CD4-positive, alpha-beta T cell treated with Interferon alpha-2 for 1 hour (primary cell): ENCODE data around the gene MYO10.
"Not testable (repeated sequence)": the region's sequence is repeated elsewhere in the genome, so short reads cannot be mapped to it uniquely, and the experiment has no call there.

Source experiments
- DNase-seq, 2 donors: peaks; one replicate each; pipeline ENCODE4 v3.0.0-alpha.2; 2020 to 2022

The MYO10 gene

DNA sequence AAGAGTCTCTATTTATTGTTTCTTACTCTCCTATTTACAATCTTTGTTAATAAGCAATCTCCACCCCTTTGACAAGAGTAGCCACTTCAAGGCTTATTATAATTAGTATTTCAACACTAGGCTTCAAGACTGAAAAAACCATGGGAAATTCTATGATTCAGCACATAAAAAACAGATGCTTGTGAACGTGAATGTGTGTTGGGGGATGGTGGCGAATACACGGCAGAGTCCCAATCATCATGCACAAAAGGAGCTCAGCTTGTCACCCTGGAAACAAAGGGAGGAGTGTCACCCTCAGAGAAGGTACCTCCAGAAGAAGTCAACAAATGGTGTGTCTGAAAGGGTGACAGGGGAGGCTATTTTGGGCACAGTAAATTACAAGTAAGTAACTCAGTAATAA lies 162.1 kb downstream of the MYO10 start:
- DNase-seq: no peak

GRCh38 chr5:16772556-16772955 lies 163.5 kb downstream of the MYO10 start:
- DNase-seq: no peak

DNA sequence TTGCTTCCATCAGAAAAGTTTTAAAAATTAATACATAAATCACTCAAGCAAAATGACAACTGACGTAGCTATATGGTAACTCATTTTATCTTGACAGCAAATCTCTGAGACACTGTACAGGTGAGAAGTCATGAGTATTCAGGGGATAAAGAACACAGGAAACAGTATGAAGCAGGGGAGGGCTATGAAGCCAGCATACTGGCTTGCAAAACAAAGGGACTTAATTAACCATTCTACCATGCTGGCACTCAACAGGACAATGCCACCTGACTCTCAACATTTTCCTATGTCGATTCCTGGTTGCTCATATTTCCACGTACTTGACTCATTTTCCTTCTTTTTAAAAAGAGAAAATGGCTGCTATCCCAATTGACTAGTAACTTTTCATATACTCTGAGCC lies 167.9 kb downstream of the MYO10 start:
- no peak for DNase-seq

- no peak for DNase-seq
Observed at GRCh38 chr5:16763211-16763610, 172.9 kb downstream of the MYO10 start.

GRCh38 chr5:16759147-16759773 lies 176.8 kb downstream of the MYO10 start:
- no peak for DNase-seq

GRCh38 chr5:16757989-16758501 lies 178.0 kb downstream of the MYO10 start:
- DNase-seq: no peak

- DNase-seq: not testable (repeated sequence)
Observed at GRCh38 chr5:16757577-16757976, 178.5 kb downstream of the MYO10 start.

DNA sequence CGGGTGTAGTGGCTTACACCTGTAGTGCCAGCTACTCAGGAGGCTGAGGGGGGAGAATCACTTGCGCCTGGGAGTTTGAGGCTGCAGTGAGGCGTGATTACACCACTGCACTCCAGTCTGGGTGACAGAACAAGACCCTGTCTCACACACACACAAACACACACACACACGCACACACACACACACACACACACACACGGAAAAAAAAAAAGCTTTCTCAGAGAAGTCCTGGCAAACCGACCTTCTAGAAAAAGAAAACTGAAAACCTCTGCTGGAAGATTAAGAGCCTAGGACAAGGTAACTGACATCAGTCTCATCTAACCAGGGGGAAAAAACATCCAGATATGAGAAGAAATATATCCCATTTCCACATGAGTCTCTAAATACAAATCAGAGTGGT lies 178.9 kb downstream of the MYO10 start:
- DNase-seq: no peak

GRCh38 chr5:16756692-16757091 lies 179.4 kb downstream of the MYO10 start:
- no peak for DNase-seq

DNA sequence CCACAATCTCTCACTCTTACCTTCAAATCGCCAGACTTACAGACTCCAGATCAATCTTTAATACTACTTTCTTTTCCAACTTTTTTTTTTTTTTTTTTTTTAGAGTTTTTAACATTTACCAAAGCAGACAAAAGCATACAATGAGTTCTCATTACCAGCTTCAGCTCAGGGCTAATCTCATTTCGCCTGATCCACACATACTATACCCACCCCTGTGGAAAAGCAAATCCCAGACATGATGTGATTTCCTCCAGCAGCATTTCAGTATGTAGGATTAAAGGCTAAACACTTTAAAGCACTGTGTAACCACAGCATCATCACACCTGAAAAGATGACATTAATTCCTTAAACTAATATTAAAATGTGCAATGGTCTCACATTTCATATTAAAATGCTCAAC lies 180.4 kb downstream of the MYO10 start:
- no peak for DNase-seq

- DNase-seq: no peak
Observed at GRCh38 chr5:16754601-16755000, 181.5 kb downstream of the MYO10 start.

- DNase-seq: no peak
Observed at GRCh38 chr5:16754086-16754485, 182.0 kb downstream of the MYO10 start.

DNA sequence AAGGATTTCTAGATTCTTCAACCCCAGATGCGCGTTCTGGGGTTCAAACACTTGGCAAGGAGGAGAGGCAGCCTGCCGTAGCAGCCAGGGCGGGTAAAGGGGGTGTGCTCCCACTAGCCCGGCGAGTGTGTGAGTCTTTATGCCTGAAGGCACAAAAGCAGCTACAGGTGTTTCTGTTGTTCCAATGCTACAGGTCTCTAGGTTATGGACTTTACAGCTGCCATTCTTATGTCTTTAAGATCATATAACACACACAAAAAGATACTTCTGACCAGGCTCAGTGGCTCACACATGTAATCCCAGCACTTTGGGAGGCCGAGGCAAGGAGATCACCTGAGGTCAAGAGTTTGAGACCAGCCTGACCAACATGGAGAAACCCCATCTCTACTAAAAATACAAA lies 185.6 kb downstream of the MYO10 start:
- no peak for DNase-seq

GRCh38 chr5:16749626-16750025 lies 186.5 kb downstream of the MYO10 start:
- DNase-seq: no peak

DNA sequence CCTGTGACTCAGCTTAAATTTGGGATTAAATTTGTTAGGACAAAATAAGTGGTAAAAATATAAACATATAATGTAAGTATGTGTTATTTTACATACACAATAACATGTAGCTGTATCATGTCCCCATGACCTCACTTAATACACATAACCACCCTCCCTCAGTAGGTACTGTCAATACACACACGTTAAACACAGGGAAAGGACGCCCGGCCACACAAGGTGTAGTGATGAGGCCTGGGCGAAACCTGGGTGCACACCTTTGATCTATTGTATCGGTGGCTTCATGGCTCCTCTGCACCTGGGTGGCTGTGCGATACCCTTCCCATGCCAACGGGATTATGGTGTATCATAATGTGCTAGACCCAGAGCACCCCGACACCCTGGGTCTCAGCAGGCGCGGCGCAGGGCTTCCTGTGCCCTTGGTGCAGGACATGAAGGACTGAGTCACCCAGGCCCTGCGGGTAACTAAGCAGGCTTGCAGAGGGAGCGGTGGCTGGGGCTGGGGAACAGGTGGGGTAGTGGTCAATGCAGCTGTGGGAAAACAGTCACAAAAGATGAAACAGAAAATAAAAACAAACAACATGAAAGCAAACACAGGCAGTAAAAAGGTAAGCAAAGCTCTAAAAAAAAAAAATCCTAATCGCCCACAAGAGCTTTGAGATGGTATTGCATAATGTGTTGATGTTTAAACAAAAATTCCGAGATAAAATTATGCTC lies 191.8 kb downstream of the MYO10 start:
- DNase-seq: no peak

DNA sequence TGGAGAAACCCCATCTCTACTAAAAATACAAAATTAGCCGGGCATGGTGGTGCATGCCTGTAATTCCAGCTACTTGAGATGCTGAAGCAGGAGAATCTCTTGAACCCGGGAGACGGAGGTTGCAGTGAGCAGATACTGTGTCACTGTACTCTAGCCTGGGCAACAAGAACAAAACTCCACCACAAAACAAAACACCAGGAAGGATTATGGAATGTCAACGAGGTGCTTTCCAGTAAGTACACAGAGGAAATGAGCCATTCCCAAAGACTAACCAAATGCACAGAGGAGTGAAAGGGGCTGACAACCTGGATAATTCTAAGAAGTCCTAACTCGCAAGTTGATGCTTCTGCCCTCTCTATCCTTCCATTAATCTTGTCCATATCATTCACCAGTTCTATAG lies 193.2 kb downstream of the MYO10 start:
- no peak for DNase-seq

- DNase-seq: no peak
Observed at GRCh38 chr5:16740811-16741392, 195.2 kb downstream of the MYO10 start.

GRCh38 chr5:16740066-16740810 lies 195.8 kb downstream of the MYO10 start:
- DNase-seq: no peak

DNA sequence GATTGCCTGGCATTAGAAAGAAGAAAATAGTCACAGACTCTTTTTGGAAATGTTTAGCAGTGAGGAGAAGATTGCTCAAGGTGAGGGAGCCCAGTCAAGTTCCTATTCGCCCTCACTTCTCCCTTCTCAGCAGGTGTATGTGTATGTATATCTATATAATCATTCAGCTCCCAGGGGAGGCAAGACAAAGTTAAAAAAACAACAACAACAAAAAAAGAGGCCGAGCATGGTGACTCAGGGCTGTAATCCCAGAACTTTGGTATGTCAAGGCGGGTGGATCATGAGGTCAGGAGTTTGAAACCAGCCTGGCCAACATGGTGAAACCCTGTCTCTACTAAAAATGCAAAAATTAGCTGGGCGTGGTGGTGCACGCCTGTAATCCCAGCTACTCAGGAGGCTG lies 197.7 kb downstream of the MYO10 start:
- not testable (repeated sequence) for DNase-seq

- no peak for DNase-seq
Observed at GRCh38 chr5:16737620-16738364, 198.3 kb downstream of the MYO10 start.

DNA sequence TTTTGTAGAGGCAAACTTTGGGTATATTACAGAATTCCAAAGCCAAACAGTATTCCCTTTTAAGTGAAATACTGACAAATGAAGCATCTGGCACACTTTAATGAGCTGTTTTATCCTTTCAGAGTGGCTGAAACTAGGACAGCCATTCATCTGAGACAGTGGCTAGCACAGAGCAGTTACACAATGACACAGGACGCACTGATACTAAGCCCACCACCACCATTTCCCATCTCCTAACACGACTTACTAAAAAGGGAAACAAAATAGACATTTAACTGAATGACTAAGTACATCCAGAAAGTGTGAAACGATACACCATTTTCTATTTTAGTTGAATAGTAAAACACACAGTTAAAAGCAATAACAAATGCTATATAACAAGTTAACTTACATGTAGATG lies 198.9 kb downstream of the MYO10 start:
- no peak for DNase-seq

DNA sequence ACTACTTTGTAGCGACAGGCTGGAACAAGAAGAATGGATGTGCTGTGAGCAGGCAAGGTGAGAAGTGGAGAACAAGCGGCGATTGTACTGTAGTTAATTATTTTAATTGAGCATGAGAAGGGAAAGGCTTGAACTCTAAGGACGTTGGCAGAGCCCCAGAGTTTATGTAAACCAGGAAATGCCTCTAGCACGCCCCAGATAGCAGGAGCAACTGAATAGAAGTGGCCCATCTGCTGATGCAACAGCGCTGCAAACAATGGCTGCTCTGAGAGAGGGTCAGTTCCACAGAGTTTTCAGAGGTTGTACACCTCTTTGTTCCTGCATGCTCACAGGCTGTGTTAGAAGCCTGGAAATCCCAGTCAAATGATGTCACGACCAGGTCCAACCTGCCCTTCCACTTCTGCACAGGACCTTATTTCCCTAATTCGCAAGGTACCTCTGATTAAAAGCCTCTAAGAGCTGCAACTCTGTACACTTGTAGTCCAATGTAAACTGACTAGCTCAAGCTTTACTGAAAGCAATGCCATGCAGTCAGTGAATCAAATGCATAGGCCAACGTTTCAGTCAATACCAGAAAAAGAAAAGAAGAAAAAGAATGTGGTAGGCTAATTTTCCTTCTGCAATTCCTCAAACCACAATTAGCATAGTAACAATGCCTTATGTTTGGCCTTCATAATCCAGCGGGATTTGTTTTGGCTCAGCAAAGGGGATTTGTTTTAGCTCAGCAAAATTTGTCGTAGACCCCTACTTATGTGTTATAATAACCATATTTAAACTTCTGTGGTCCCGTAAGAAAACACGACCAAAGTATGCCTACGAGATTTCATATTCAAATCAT lies 199.7 kb downstream of the MYO10 start:
- no peak for DNase-seq
